ENCODE data around the gene P2RY6.

Gene P2RY6

GRCh38 chr11:73288873-73289707 is 17.0 kb downstream of the P2RY6 start:
- DNase-seq (ENCODE audit: low read depth) = peak; percentile 67
- H3K4me3 ChIP-seq (ENCODE audit: low read length) = no peak overlapping the region
- TF ChIP-seq, protein P1, sequence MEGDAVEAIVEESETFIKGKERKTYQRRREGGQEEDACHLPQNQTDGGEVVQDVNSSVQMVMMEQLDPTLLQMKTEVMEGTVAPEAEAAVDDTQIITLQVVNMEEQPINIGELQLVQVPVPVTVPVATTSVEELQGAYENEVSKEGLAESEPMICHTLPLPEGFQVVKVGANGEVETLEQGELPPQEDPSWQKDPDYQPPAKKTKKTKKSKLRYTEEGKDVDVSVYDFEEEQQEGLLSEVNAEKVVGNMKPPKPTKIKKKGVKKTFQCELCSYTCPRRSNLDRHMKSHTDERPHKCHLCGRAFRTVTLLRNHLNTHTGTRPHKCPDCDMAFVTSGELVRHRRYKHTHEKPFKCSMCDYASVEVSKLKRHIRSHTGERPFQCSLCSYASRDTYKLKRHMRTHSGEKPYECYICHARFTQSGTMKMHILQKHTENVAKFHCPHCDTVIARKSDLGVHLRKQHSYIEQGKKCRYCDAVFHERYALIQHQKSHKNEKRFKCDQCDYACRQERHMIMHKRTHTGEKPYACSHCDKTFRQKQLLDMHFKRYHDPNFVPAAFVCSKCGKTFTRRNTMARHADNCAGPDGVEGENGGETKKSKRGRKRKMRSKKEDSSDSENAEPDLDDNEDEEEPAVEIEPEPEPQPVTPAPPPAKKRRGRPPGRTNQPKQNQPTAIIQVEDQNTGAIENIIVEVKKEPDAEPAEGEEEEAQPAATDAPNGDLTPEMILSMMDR (conservative IDR thresholded peaks at IDR 0.05; ENCODE audit: low read length) = peak; percentile 99

DNA sequence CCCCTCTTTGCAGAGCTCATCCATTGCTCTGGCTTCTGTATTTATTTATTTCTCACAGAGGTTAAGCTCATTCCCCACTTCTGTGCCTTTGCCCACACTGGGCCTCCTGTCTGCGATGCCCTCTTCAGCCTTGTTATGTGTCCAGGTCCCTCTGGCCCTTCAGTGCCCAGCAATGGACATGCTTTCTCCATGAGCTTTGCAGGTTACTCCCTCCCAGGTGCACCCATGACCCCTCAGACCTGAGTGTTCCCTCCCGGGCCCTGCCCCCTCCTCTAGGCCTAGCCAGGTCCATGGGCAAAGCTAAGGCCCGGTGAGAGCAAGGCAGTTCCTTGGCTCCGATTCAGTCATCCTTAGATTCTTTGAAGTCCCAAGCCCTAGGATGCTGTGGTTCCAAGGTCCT is 18.4 kb downstream of the P2RY6 start:
- TF ChIP-seq, protein P1 (conservative IDR thresholded peaks at IDR 0.05; ENCODE audit: low read length) = no peak
- H3K4me3 ChIP-seq (ENCODE audit: low read length) = no peak overlapping the region
- no peak for DNase-seq (ENCODE audit: low read depth)

DNA sequence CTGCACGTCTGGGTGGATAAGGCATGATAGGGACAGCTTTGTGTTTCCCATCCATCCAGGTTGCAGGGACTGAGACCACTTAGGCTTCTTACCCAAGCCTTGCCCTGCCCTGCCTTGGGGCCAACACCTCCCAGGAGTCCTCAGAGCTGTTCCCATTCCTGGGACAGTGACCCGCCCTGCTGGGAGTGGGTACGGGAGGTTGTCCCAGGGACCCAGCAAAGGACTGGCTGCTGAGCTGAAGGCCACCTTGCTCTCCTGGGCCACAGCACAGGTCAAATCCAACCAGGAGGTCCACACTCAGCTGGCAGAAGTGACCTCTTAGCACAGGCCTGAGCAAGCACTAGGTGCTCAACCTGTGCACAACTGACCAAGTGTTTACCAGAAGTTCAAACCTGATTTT is 19.1 kb downstream of the P2RY6 start:
- TF ChIP-seq, protein P1 (conservative IDR thresholded peaks at IDR 0.05; ENCODE audit: low read length) = no peak
- H3K4me3 ChIP-seq (ENCODE audit: low read length) = no peak overlapping the region
- no peak for DNase-seq (ENCODE audit: low read depth)

- DNase-seq (ENCODE audit: low read depth) = no peak
- no peak overlapping the region for H3K4me3 ChIP-seq (ENCODE audit: low read length)
- TF ChIP-seq, protein P1 (conservative IDR thresholded peaks at IDR 0.05; ENCODE audit: low read length) = no peak
Measured at GRCh38 chr11:73291781-73292524, 19.8 kb downstream of the P2RY6 start.

GRCh38 chr11:73292525-73292894 is 20.4 kb downstream of the P2RY6 start:
- no peak overlapping the region for H3K4me3 ChIP-seq (ENCODE audit: low read length)
- no peak for DNase-seq (ENCODE audit: low read depth)
- TF ChIP-seq, protein P1 (conservative IDR thresholded peaks at IDR 0.05; ENCODE audit: low read length) = no peak

- no peak overlapping the region for H3K4me3 ChIP-seq (ENCODE audit: low read length)
- TF ChIP-seq, protein P1 (conservative IDR thresholded peaks at IDR 0.05; ENCODE audit: low read length) = no peak
- DNase-seq (ENCODE audit: low read depth) = no peak
Measured at GRCh38 chr11:73293356-73293936, 21.3 kb downstream of the P2RY6 start.
